Measurements from ENCODE around the gene NUP214.

DNA sequence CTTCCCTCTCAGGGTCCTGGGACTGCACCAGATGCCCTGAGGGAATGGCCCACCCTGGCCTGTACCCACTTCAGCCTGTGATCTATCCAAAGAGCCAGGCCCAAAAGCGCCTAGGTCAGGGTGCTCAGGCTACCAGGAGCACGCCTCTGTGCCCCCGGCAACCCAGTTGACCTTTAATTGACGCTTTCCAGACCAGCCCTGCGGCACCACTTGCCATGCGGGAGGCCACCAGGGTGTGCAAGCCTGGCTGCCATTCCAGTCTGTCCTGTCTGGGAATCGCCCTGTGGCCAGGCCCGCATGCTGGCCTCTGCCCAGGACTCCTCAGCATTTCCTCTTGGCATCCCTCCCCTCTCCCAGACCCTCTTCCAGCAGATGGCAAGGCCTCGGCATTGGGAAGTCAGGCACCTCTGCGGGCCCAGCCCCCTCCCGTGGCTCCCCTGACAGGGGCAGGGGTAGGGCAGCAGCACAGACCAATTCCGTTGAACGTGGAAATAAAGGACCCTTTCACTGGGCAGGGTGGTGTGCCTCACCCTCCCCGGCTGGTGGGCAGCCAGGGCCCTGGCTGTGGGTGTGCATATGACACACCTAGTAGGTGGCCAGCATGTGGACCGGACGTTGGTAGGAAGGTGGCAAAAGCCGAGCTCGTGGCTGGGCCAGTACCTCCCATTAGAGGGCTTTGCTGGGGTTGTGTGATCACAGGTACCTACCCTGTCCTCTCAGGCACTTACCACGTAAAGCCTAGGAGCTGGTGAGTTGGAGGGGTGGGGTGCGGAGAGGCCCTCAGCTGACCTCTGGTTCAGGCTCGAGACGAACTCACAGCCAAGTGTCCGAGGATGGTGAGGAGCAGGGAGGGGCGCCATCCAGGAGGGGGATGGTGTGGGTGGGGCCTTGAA lies 32.6 kb upstream of the NUP214 start:
- TF ChIP-seq POLR2AphosphoS5 (IDR thresholded peaks at IDR 0.05; ENCODE audit: low read depth): no peak
- TF ChIP-seq, protein P1, sequence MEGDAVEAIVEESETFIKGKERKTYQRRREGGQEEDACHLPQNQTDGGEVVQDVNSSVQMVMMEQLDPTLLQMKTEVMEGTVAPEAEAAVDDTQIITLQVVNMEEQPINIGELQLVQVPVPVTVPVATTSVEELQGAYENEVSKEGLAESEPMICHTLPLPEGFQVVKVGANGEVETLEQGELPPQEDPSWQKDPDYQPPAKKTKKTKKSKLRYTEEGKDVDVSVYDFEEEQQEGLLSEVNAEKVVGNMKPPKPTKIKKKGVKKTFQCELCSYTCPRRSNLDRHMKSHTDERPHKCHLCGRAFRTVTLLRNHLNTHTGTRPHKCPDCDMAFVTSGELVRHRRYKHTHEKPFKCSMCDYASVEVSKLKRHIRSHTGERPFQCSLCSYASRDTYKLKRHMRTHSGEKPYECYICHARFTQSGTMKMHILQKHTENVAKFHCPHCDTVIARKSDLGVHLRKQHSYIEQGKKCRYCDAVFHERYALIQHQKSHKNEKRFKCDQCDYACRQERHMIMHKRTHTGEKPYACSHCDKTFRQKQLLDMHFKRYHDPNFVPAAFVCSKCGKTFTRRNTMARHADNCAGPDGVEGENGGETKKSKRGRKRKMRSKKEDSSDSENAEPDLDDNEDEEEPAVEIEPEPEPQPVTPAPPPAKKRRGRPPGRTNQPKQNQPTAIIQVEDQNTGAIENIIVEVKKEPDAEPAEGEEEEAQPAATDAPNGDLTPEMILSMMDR (IDR thresholded peaks at IDR 0.05; ENCODE audit: insufficient read depth, low read length): no peak
- TF ChIP-seq, protein P2, sequence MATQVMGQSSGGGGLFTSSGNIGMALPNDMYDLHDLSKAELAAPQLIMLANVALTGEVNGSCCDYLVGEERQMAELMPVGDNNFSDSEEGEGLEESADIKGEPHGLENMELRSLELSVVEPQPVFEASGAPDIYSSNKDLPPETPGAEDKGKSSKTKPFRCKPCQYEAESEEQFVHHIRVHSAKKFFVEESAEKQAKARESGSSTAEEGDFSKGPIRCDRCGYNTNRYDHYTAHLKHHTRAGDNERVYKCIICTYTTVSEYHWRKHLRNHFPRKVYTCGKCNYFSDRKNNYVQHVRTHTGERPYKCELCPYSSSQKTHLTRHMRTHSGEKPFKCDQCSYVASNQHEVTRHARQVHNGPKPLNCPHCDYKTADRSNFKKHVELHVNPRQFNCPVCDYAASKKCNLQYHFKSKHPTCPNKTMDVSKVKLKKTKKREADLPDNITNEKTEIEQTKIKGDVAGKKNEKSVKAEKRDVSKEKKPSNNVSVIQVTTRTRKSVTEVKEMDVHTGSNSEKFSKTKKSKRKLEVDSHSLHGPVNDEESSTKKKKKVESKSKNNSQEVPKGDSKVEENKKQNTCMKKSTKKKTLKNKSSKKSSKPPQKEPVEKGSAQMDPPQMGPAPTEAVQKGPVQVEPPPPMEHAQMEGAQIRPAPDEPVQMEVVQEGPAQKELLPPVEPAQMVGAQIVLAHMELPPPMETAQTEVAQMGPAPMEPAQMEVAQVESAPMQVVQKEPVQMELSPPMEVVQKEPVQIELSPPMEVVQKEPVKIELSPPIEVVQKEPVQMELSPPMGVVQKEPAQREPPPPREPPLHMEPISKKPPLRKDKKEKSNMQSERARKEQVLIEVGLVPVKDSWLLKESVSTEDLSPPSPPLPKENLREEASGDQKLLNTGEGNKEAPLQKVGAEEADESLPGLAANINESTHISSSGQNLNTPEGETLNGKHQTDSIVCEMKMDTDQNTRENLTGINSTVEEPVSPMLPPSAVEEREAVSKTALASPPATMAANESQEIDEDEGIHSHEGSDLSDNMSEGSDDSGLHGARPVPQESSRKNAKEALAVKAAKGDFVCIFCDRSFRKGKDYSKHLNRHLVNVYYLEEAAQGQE (IDR thresholded peaks at IDR 0.05; ENCODE audit: insufficient replicate concordance, low read depth): no peak
- TF ChIP-seq GABPA (IDR thresholded peaks at IDR 0.05; ENCODE audit: low read depth): no peak
- no peak for TF ChIP-seq SPI1 (IDR thresholded peaks at IDR 0.05; ENCODE audit: borderline replicate concordance, low read depth)
